Right lobe of liver (tissue), 6 donors: Measurements from ENCODE around the gene NLRP14. TPM values are rescaled to one million over a fixed set of nuclear protein-coding genes. Genes with fewer than 3 reads are reported as not detected.

Experiments used
- ATAC-seq, 4 donors: fragments of 200-7000 bp; cut with Tn5 transposase; one replicate each; pipeline ENCODE4 v1.9.1; 2020; ENCODE audit warnings: mild to moderate bottlenecking in 4 of 4, moderate library complexity in 4 of 4
- DNase-seq, 3 donors: peaks; one replicate each; pipeline ENCODE4 v3.0.0-alpha.2; 2020
- H3K27ac ChIP-seq, 3 donors: fragments of 200-600 bp; one replicate each; pipeline ENCODE4 v1.8.0; 2022
- H3K27me3 ChIP-seq, 2 donors: fragments of 200-600 bp; one replicate each; pipeline ENCODE4 v1.8.0; 2022
- H3K36me3 ChIP-seq, 4 donors: fragments of 200-600 bp; sonication (generic) in 1 of 4; one replicate each; pipeline versions ENCODE4 v1.5.1 to v1.8.0; 2017 to 2022; ENCODE audit warnings: control low read depth in 1 of 4
- H3K4me1 ChIP-seq, 4 donors: fragments of 200-600 bp; sonication (generic) in 1 of 4; one replicate each; pipeline versions ENCODE4 v1.5.1 to v1.8.0; 2017 to 2022; ENCODE audit warnings: control low read depth in 1 of 4
- H3K4me3 ChIP-seq, 3 donors: fragments of 200-600 bp; one replicate each; pipeline ENCODE4 v1.8.0; 2022
- H3K9me3 ChIP-seq, 4 donors: fragments of 200-600 bp; sonication (generic) in 1 of 4; one replicate each; pipeline versions ENCODE4 v1.5.1 to v1.8.0; 2017 to 2022; ENCODE audit warnings: control low read depth in 1 of 4
- CTCF ChIP-seq, 4 donors: fragments of 200-600 bp in 3 of 4; fragments of 450-650 bp in 1 of 4; IDR thresholded peaks; one replicate each; pipeline versions ENCODE4 v1.5.1 to v1.8.0; 2016 to 2022; ENCODE audit warnings: antibody characterized with exemption in 4 of 4, mild to moderate bottlenecking in 2 of 4
- POLR2A ChIP-seq: fragments of 450-650 bp; IDR thresholded peaks from one replicate; pipeline ENCODE4 v1.6.1; 2017; ENCODE audit warnings: antibody characterized with exemption, mild to moderate bottlenecking
- WGBS: methylation state at CpG from one replicate; pipeline ENCODE4 v1.1.6; 2018; ENCODE audit warnings: low coverage, low lambda C conversion rate; ENCODE audit not compliant: insufficient coverage; ENCODE audit errors: missing lambda C conversion rate; 5-methylcytosine and 5-hydroxymethylcytosine counted together
- intact Hi-C, 2 donors: fragments of 100-400 bp; cut with DNase I; formaldehyde crosslinking; loops; one replicate each; pipeline versions ENCODE4 v1.11.2 to v1.14.1; 2022
- total RNA-seq, 6 experiments: library from RNA; depleted of rRNA in 2 of 6; stranded (reverse); fragments of >200 nt in 2 of 6; fragmentation: NEBNext Ultra II Directional in 3 of 6; extraction: Animal tissue kit (Norgen Biotek cat#: 25700) in 3 of 6; gene quantifications; one replicate each; pipeline versions ENCODE4 v1.1.0 to v1.2.4, GENCODE V29; 2016 to 2023
- donor health status: DM: no; HTN: yes; CAD: no.
- donor health status: DM: no; HTN: no; CAD: no.
- donor health status: DM: no; HTN: no; CAD: no.
- donor health status: DM: no; HTN: yes; CAD: no.
- donor health status: DM: no; HTN: yes; CAD: no.

Gene NLRP14
- total RNA-seq, 6 experiments from 2014 or later: 0.07 to 0.26 (median 0.10) TPM; not detected in 2

- H3K27ac ChIP-seq: no peak overlapping the region
- no peaks in the 10 kb centered on the region for H3K36me3 ChIP-seq
- DNase-seq (no peak), ATAC-seq (no peak)
- no peaks in the 10 kb centered on the region for H3K4me1 ChIP-seq
- 76% methylated on average over 2 of the region's 2 CpGs for WGBS
- H3K4me3 ChIP-seq: no peak overlapping the region
- TF ChIP-seq POLR2A: no peak
- TF ChIP-seq CTCF (IDR thresholded peaks at IDR 0.05): no peak
- intact Hi-C loops: no loop called here
- no peaks in the 10 kb centered on the region for H3K9me3 ChIP-seq
- no peaks in the 10 kb centered on the region for H3K27me3 ChIP-seq
Measured at GRCh38 chr11:7062534-7062933, 42.3 kb downstream of the NLRP14 start.

GRCh38 chr11:7072401-7073028 is 52.2 kb downstream of the NLRP14 start:
- no peaks in the 10 kb centered on the region for H3K4me1 ChIP-seq
- WGBS: 63% methylated on average over 1 of the region's 4 CpGs
- no peaks in the 10 kb centered on the region for H3K27me3 ChIP-seq
- TF ChIP-seq CTCF (IDR thresholded peaks at IDR 0.05): no peak
- no peak for TF ChIP-seq POLR2A
- no peaks in the 10 kb centered on the region for H3K36me3 ChIP-seq
- no peak for ATAC-seq
- H3K4me3 ChIP-seq: no peak overlapping the region
- intact Hi-C loops: no loop called here
- no peak for DNase-seq
- no peak overlapping the region for H3K27ac ChIP-seq
- no peaks in the 10 kb centered on the region for H3K9me3 ChIP-seq

GRCh38 chr11:7077101-7077500 is 56.8 kb downstream of the NLRP14 start:
- no peak for ATAC-seq
- Histone ChIP-seq H3K9me3 (no peaks in the 10 kb centered on the region), H3K27ac (no peak overlapping the region), H3K4me1 (no peaks in the 10 kb centered on the region), H3K4me3 (no peak overlapping the region), H3K36me3 (no peaks in the 10 kb centered on the region), H3K27me3 (no peaks in the 10 kb centered on the region)
- intact Hi-C loops: no loop called here
- DNase-seq: no peak
- 73% methylated on average over 11 of the region's 16 CpGs for WGBS
- TF ChIP-seq POLR2A: no peak
- no peak for TF ChIP-seq CTCF (IDR thresholded peaks at IDR 0.05)

- H3K27me3 ChIP-seq: no peaks in the 10 kb centered on the region
- intact Hi-C loops: no loop called here
- no peak for DNase-seq
- H3K36me3 ChIP-seq: no peaks in the 10 kb centered on the region
- no peak overlapping the region for H3K27ac ChIP-seq
- ATAC-seq: no peak
- H3K4me3 ChIP-seq: no peak overlapping the region
- no peak for TF ChIP-seq CTCF (IDR thresholded peaks at IDR 0.05)
- no peak for TF ChIP-seq POLR2A
- H3K9me3 ChIP-seq: no peaks in the 10 kb centered on the region
- no peaks in the 10 kb centered on the region for H3K4me1 ChIP-seq
- 83% methylated on average over 7 of the region's 7 CpGs for WGBS
Measured at GRCh38 chr11:7079545-7080135, 59.4 kb downstream of the NLRP14 start.
